Measurements from ENCODE around the gene EPB41L2.
A peak's percentile ranks its signal among the peaks of the same experiment; 100 is the strongest.

The EPB41L2 gene

GRCh38 chr6:131062241-131063027, 611 bp downstream of the EPB41L2 start:
- peak in 1 of 2 donors; percentile 5 for DNase-seq (ENCODE audit: low read depth in 1 of 2, low spot score in 1 of 2)

- DNase-seq (ENCODE audit: low read depth in 1 of 2, low spot score in 1 of 2): no peak
Measured at GRCh38 chr6:131061751-131062119, 1.3 kb downstream of the EPB41L2 start.

- DNase-seq (ENCODE audit: low read depth in 1 of 2, low spot score in 1 of 2): no peak
Measured at GRCh38 chr6:131061041-131061750, 1.8 kb downstream of the EPB41L2 start.

GRCh38 chr6:131060311-131060710, 2.7 kb downstream of the EPB41L2 start:
- no peak for DNase-seq (ENCODE audit: low read depth in 1 of 2, low spot score in 1 of 2)

- no peak for DNase-seq (ENCODE audit: low read depth in 1 of 2, low spot score in 1 of 2)
Measured at GRCh38 chr6:131059486-131059885, 3.6 kb downstream of the EPB41L2 start.

- no peak for DNase-seq (ENCODE audit: low read depth in 1 of 2, low spot score in 1 of 2)
Measured at GRCh38 chr6:131058236-131058635, 4.8 kb downstream of the EPB41L2 start.

GRCh38 chr6:131054392-131055250, 8.4 kb downstream of the EPB41L2 start:
- DNase-seq (ENCODE audit: low read depth in 1 of 2, low spot score in 1 of 2): no peak

- DNase-seq (ENCODE audit: low read depth in 1 of 2, low spot score in 1 of 2): no peak
Measured at GRCh38 chr6:131053546-131054240, 9.4 kb downstream of the EPB41L2 start.

- DNase-seq (ENCODE audit: low read depth in 1 of 2, low spot score in 1 of 2): no peak
Measured at GRCh38 chr6:131052181-131052580, 10.9 kb downstream of the EPB41L2 start.

GRCh38 chr6:131051341-131051740, 11.7 kb downstream of the EPB41L2 start:
- DNase-seq (ENCODE audit: low read depth in 1 of 2, low spot score in 1 of 2): no peak

GRCh38 chr6:131049608-131050007, 13.4 kb downstream of the EPB41L2 start:
- no peak for DNase-seq (ENCODE audit: low read depth in 1 of 2, low spot score in 1 of 2)

- DNase-seq (ENCODE audit: low read depth in 1 of 2, low spot score in 1 of 2): no peak
Measured at GRCh38 chr6:131048933-131049515, 14.0 kb downstream of the EPB41L2 start.

GRCh38 chr6:131048459-131048858, 14.6 kb downstream of the EPB41L2 start:
- DNase-seq (ENCODE audit: low read depth in 1 of 2, low spot score in 1 of 2): no peak

GRCh38 chr6:131045139-131045538, 17.9 kb downstream of the EPB41L2 start:
- no peak for DNase-seq (ENCODE audit: low read depth in 1 of 2, low spot score in 1 of 2)

GRCh38 chr6:131043902-131044447, 19.1 kb downstream of the EPB41L2 start:
- no peak for DNase-seq (ENCODE audit: low read depth in 1 of 2, low spot score in 1 of 2)

- no peak for DNase-seq (ENCODE audit: low read depth in 1 of 2, low spot score in 1 of 2)
Measured at GRCh38 chr6:131042664-131043063, 20.4 kb downstream of the EPB41L2 start.

GRCh38 chr6:131041814-131042213, 21.2 kb downstream of the EPB41L2 start:
- DNase-seq (ENCODE audit: low read depth in 1 of 2, low spot score in 1 of 2): no peak

GRCh38 chr6:131040866-131041265, 22.2 kb downstream of the EPB41L2 start:
- no peak for DNase-seq (ENCODE audit: low read depth in 1 of 2, low spot score in 1 of 2)

GRCh38 chr6:131039345-131039680, 23.7 kb downstream of the EPB41L2 start:
- DNase-seq (ENCODE audit: low read depth in 1 of 2, low spot score in 1 of 2): no peak

GRCh38 chr6:131038597-131039344, 24.3 kb downstream of the EPB41L2 start:
- DNase-seq (ENCODE audit: low read depth in 1 of 2, low spot score in 1 of 2): no peak

All from stimulated activated CD4-positive, alpha-beta T cell treated with anti-CD3 and anti-CD28 coated beads, Interleukin-15, amount 100 ng/mL, for 1 hour (primary cell).